Panc1 (cell line): ENCODE data around the gene SGMS1.

Experiments used
- POLR2AphosphoS5 ChIP-seq: IDR thresholded peaks from 2 replicates; pipeline ENCODE4 v1.6.1; 2012; ENCODE audit warnings: mild to moderate bottlenecking, low read depth, low read length, moderate library complexity
- SIN3A ChIP-seq: IDR thresholded peaks from 2 replicates; pipeline ENCODE4 v1.6.1; 2012; ENCODE audit warnings: low read depth, mild to moderate bottlenecking, low read length, moderate library complexity, borderline replicate concordance; ENCODE audit not compliant: insufficient read depth
- TCF7L2 ChIP-seq: IDR thresholded peaks from 2 replicates; pipeline ENCODE4 v1.6.1; 2011; ENCODE audit warnings: mild to moderate bottlenecking, low read depth, low read length, inconsistent platforms
- TF ChIP-seq, protein P1 (sequence below): fragments of 450-650 bp; IDR thresholded peaks from 2 replicates; pipeline ENCODE4 v1.5.1; 2017; ENCODE audit warnings: mild to moderate bottlenecking

DNA sequence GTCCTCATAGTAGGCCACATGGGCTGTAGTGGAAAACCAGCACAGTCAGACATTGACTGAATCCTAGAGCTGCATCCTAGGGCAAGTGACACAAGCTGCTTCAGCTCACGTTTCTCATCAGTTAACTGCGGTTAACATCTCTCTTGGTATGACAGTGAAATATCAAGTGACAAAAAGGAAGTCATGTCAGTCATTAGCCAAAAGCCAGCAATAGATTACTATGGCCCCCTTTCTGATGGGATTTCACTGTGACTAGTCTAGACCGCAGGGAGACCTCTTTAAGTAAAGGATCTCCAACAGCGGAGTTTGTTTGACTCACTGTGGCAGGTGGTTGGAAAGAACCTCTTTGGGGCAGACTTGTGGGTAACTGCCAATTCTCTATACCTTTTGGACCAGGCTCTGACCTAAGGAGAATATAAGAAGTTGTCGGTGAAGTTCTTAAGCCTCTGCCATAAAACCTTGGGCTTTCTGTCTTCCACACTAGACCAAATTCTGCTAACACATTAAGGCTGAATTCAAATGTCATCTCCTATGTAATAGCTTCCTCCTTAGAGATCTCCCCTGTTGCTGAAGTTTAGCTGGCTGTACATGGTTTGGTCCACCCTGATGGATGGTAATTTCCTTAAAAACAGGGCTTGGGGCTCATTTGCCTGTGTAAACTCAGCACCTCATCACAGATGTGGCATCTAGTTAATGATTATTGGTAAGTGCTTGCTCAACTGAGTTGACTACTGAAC lies 115.3 kb downstream of the SGMS1 start:
- TF ChIP-seq, protein P1, sequence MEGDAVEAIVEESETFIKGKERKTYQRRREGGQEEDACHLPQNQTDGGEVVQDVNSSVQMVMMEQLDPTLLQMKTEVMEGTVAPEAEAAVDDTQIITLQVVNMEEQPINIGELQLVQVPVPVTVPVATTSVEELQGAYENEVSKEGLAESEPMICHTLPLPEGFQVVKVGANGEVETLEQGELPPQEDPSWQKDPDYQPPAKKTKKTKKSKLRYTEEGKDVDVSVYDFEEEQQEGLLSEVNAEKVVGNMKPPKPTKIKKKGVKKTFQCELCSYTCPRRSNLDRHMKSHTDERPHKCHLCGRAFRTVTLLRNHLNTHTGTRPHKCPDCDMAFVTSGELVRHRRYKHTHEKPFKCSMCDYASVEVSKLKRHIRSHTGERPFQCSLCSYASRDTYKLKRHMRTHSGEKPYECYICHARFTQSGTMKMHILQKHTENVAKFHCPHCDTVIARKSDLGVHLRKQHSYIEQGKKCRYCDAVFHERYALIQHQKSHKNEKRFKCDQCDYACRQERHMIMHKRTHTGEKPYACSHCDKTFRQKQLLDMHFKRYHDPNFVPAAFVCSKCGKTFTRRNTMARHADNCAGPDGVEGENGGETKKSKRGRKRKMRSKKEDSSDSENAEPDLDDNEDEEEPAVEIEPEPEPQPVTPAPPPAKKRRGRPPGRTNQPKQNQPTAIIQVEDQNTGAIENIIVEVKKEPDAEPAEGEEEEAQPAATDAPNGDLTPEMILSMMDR: no peak
- TF ChIP-seq SIN3A (no peak), TCF7L2 (no peak), POLR2AphosphoS5 (no peak)
